K562 (cell line): Measurements from ENCODE around the gene R3HDM1. TPM values are rescaled to one million over a fixed set of nuclear protein-coding genes. Genes with fewer than 3 reads are reported as not detected.

Experiments
- ADNP ChIP-seq: fragments of 200-800 bp; sonication (Bioruptor generic); IDR thresholded peaks from 2 replicates; pipeline ENCODE4 v1.6.1; 2016; ENCODE audit warnings: missing genetic modification characterization, missing compliant biosample characterization
- BCL6 ChIP-seq: fragments of 250-450 bp; sonication (Bioruptor Pico); IDR thresholded peaks from 2 replicates; pipeline ENCODE4 v1.4.0; 2020
- HLTF ChIP-seq: fragments of 450-650 bp; IDR thresholded peaks from 2 replicates; pipeline ENCODE4 v1.6.1; 2016
- KAT7 ChIP-seq: sonication (generic); formaldehyde crosslinking; IDR thresholded peaks from 2 replicates; pipeline ENCODE4 v1.8.0; 2022; ENCODE audit warnings: missing genetic modification reagents, mild to moderate bottlenecking, borderline replicate concordance
- KDM2B ChIP-seq: fragments of 250-450 bp; sonication (Bioruptor Pico); IDR thresholded peaks from 2 replicates; pipeline ENCODE4 v1.8.0; 2021; ENCODE audit warnings: mild to moderate bottlenecking, moderate library complexity
- KLF16 ChIP-seq: IDR thresholded peaks from 2 replicates; pipeline ENCODE4 v1.6.1; 2016; ENCODE audit warnings: antibody characterized with exemption
- MCM7 ChIP-seq, 2 experiments: fragments of 450-650 bp; IDR thresholded peaks; 2 replicates each; pipeline ENCODE4 v1.6.1; 2016 to 2018
- PHB ChIP-seq: fragments of 250-450 bp; sonication (Bioruptor Pico); IDR thresholded peaks from 2 replicates; pipeline ENCODE4 v1.5.0; 2021
- POLR2AphosphoS5 ChIP-seq: IDR thresholded peaks from 2 replicates; pipeline ENCODE4 v1.6.1; 2011; ENCODE audit warnings: mild to moderate bottlenecking, low read depth, low read length, moderate library complexity; ENCODE audit not compliant: control insufficient read depth, insufficient read depth
- STAG1 ChIP-seq: sonication (generic); formaldehyde crosslinking; IDR thresholded peaks from 2 replicates; pipeline ENCODE4 v1.5.0; 2020; ENCODE audit warnings: missing genetic modification reagents, borderline replicate concordance
- THRA ChIP-seq: fragments of 450-650 bp; IDR thresholded peaks from 2 replicates; pipeline ENCODE4 v1.6.1; 2017; ENCODE audit warnings: mild to moderate bottlenecking, moderate library complexity
- ZFPM2 ChIP-seq: fragments of 250-450 bp; sonication (Bioruptor Pico); IDR thresholded peaks from 2 replicates; pipeline ENCODE4 v1.5.1; 2022; ENCODE audit warnings: mild to moderate bottlenecking
- ZFX ChIP-seq: sonication (generic); formaldehyde crosslinking; IDR thresholded peaks from 2 replicates; pipeline ENCODE4 v1.8.0; 2022; ENCODE audit warnings: mild to moderate bottlenecking, missing genetic modification reagents, moderate library complexity
- ZNF146 ChIP-seq: IDR thresholded peaks from one replicate; pipeline ENCODE4 v1.6.1; 2018; ENCODE audit warnings: missing compliant biosample characterization; ENCODE audit not compliant: unreplicated experiment
- ZNF408 ChIP-seq: fragments of 250-450 bp; sonication (Bioruptor Pico); IDR thresholded peaks from 2 replicates; pipeline ENCODE4 v1.4.0; 2020; ENCODE audit warnings: low read depth, mild to moderate bottlenecking, moderate library complexity
- ZNF586 ChIP-seq: fragments of 450-650 bp; formaldehyde crosslinking; conservative IDR thresholded peaks from 2 replicates; pipeline ENCODE4 v1.4.0; 2020; ENCODE audit warnings: mild to moderate bottlenecking, moderate library complexity
- ZNF644 ChIP-seq: fragments of 200-800 bp; sonication (Bioruptor generic); IDR thresholded peaks from 2 replicates; pipeline ENCODE4 v1.6.1; 2016; ENCODE audit warnings: low read depth, missing genetic modification characterization, missing compliant biosample characterization
- ZNF707 ChIP-seq: fragments of 250-450 bp; sonication (Bioruptor Pico); conservative IDR thresholded peaks from 2 replicates; pipeline ENCODE4 v1.8.0; 2022; ENCODE audit warnings: inconsistent platforms, mild to moderate bottlenecking, moderate library complexity
- polyA plus RNA-seq, 8 experiments: library from polyadenylated mRNA; depleted of rRNA in 4 of 8; stranded (reverse) in 5 of 8; unstranded in 3 of 8; fragments of >200 nt; fragmentation: Nextera tagmentation in 2 of 8; fragmentation: Illumina TruSeq in 1 of 8; extraction: Ambion mirVana in 2 of 8; extraction: Trizol in 1 of 8; gene quantifications; 2 replicates each; pipeline versions ENCODE4 v1.2.1 to v1.2.3, GENCODE V29; 2011 to 2014; ENCODE audit warnings: inconsistent platforms in 1 of 8, missing spikeins in 1 of 8
- total RNA-seq, 7 experiments: library from RNA; depleted of rRNA in 6 of 7; stranded (reverse); fragments of >200 nt in 6 of 7; fragmentation: Illumina TruSeq in 2 of 7; extraction: Trizol in 2 of 7; gene quantifications; 2 replicates each; pipeline versions ENCODE4 v1.2.1 to v1.2.3, GENCODE V29; 2011 to 2021; ENCODE audit warnings: low replicate concordance in 1 of 7
- TF ChIP-seq, protein P1 (sequence below): fragments of 450-650 bp; IDR thresholded peaks from 2 replicates; pipeline ENCODE4 v1.7.0; 2016; ENCODE audit warnings: borderline replicate concordance
- TF ChIP-seq, protein P2 (sequence below): fragments of 200-800 bp; sonication (Bioruptor generic); IDR thresholded peaks from 2 replicates; pipeline ENCODE4 v1.6.1; 2017; ENCODE audit warnings: missing genetic modification characterization, missing compliant biosample characterization
- TF ChIP-seq, protein P3 (sequence below): fragments of 250-450 bp; sonication (Bioruptor Pico); IDR thresholded peaks from 2 replicates; pipeline ENCODE4 v1.5.0; 2020; ENCODE audit warnings: mild to moderate bottlenecking

The R3HDM1 gene
- total and polyA plus RNA-seq, 9 of the 15 experiments (the other 6 are each of a cell fraction or from before 2014, with no cell fraction given), result 12.4 to 89.4 (median 31.0) TPM

DNA sequence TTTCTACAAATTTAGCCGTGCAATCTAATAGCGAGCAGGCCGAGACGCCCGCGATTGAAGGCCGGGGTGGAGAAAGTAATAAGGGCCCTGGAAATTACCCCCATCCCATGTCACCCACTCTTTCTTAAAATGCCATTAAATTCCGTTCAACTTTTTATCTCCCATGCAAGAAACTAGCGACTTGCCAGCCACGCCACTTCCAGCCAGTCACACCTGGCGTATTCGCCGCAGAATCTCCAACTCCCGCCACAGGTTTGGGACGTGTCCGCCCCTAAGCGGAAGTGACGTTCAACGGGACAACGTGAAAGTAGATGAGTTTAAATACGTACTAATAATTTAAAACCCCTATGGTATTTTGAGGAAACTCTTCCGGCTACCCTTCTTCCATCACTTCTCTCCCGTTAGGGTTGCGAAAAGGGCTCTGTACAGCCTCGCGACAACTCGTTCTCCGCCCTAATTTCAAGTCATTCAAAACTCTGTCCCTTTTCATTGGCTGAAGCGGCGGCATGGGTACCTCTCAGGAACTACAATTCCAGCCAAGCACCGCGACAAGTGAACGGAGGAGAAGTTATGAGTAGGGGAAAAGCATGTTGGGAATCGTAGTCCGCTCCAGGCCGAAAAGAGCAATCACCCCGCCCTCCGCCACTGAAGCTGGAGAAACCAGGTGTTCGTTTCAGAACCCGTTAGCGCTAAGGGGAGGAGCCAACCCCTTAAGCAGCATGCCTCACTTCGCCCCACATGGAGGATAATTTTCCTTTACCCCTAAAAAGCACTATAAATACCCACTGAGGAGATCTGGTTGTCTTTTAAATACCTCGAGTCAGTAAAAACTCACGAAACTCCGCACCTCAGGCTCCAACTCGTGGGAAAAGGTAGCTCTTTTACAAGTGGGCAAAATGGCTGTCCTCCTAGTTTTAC is 712 bp upstream of the R3HDM1 start, which contains the start of gene ZRANB3 (continued):
- no peak for TF ChIP-seq ADNP
- no peak for TF ChIP-seq STAG1
- TF ChIP-seq, protein P1, sequence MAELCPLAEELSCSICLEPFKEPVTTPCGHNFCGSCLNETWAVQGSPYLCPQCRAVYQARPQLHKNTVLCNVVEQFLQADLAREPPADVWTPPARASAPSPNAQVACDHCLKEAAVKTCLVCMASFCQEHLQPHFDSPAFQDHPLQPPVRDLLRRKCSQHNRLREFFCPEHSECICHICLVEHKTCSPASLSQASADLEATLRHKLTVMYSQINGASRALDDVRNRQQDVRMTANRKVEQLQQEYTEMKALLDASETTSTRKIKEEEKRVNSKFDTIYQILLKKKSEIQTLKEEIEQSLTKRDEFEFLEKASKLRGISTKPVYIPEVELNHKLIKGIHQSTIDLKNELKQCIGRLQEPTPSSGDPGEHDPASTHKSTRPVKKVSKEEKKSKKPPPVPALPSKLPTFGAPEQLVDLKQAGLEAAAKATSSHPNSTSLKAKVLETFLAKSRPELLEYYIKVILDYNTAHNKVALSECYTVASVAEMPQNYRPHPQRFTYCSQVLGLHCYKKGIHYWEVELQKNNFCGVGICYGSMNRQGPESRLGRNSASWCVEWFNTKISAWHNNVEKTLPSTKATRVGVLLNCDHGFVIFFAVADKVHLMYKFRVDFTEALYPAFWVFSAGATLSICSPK, result no peak
- no peak for TF ChIP-seq KLF16
- TF ChIP-seq, protein P2, sequence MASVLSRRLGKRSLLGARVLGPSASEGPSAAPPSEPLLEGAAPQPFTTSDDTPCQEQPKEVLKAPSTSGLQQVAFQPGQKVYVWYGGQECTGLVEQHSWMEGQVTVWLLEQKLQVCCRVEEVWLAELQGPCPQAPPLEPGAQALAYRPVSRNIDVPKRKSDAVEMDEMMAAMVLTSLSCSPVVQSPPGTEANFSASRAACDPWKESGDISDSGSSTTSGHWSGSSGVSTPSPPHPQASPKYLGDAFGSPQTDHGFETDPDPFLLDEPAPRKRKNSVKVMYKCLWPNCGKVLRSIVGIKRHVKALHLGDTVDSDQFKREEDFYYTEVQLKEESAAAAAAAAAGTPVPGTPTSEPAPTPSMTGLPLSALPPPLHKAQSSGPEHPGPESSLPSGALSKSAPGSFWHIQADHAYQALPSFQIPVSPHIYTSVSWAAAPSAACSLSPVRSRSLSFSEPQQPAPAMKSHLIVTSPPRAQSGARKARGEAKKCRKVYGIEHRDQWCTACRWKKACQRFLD (CRISPR knock-in tag), result peak; percentile 50
- TF ChIP-seq KDM2B (CRISPR knock-in tag), result no peak
- TF ChIP-seq ZNF644 (tag), result no peak
- no peak for TF ChIP-seq ZNF146 (CRISPR knock-in tag)
- no peak for TF ChIP-seq ZFPM2 (CRISPR knock-in tag)
- TF ChIP-seq HLTF, result no peak
- no peak for TF ChIP-seq PHB (CRISPR knock-in tag)
- no peak for TF ChIP-seq ZNF707
- no peak for TF ChIP-seq BCL6 (CRISPR knock-in tag)
- TF ChIP-seq ZNF586, result no peak
- TF ChIP-seq ZNF408 (CRISPR knock-in tag), result no peak
- TF ChIP-seq POLR2AphosphoS5, result peak; percentile 71
- no peak for TF ChIP-seq THRA
- no peak for TF ChIP-seq MCM7 (IDR thresholded peaks at IDR 0.05)
- TF ChIP-seq ZFX (CRISPR knock-in tag), result peak; percentile 85
- no peak for TF ChIP-seq KAT7 (CRISPR knock-in tag)
- TF ChIP-seq, protein P3, sequence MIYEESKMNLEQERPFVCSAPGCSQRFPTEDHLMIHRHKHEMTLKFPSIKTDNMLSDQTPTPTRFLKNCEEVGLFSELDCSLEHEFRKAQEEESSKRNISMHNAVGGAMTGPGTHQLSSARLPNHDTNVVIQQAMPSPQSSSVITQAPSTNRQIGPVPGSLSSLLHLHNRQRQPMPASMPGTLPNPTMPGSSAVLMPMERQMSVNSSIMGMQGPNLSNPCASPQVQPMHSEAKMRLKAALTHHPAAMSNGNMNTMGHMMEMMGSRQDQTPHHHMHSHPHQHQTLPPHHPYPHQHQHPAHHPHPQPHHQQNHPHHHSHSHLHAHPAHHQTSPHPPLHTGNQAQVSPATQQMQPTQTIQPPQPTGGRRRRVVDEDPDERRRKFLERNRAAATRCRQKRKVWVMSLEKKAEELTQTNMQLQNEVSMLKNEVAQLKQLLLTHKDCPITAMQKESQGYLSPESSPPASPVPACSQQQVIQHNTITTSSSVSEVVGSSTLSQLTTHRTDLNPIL, result no peak
